ENCODE results near the gene RPL7L1. TPM values are rescaled to one million over a fixed set of nuclear protein-coding genes. Genes with fewer than 3 reads are reported as not detected.

RPL7L1 gene
- total and polyA plus RNA-seq, 2 of the 13 experiments (the other 11 are each of a cell fraction or from before 2014, with no cell fraction given) = 51.6 to 179 TPM

- TF ChIP-seq ZNF124 (CRISPR knock-in tag; IDR thresholded peaks at IDR 0.05) (0 out of 2 replicates have a peak, but pooled peaks have one; percentile 92), TMF1 (CRISPR knock-in tag; IDR thresholded peaks at IDR 0.05; ENCODE audit: low read depth) (no peak), JARID2 (CRISPR knock-in tag; IDR thresholded peaks at IDR 0.05; ENCODE audit: insufficient replicate concordance) (no peak), ZNF282 (IDR thresholded peaks at IDR 0.05; ENCODE audit: partially characterized antibody) (peak; percentile 76), ATF7-NPFF (CRISPR knock-in tag; IDR thresholded peaks at IDR 0.05; ENCODE audit: low read depth) (no peak; the same call in 1 of the 2 replicates), ZNF644 (CRISPR knock-in tag; IDR thresholded peaks at IDR 0.05; ENCODE audit: low read depth) (peak; percentile 93), GATA4 (IDR thresholded peaks at IDR 0.05; ENCODE audit: borderline replicate concordance, low read depth) (no peak), ZNF441 (CRISPR knock-in tag; IDR thresholded peaks at IDR 0.05; ENCODE audit: borderline replicate concordance) (peak; percentile 72; the same call in 1 of the 2 replicates), ZNF891 (CRISPR knock-in tag; IDR thresholded peaks at IDR 0.05) (peak; percentile 82; the same call in 1 of the 2 replicates), HINFP (CRISPR knock-in tag; IDR thresholded peaks at IDR 0.05; ENCODE audit: low read depth) (peak; percentile 85), LCORL (IDR thresholded peaks at IDR 0.05) (no peak), LCORL (CRISPR knock-in tag; IDR thresholded peaks at IDR 0.05) (peak; percentile 98), ZMYM2 (CRISPR knock-in tag; IDR thresholded peaks at IDR 0.05) (0 out of 2 replicates have a peak, but pooled peaks have one; percentile 28), ETS1 (CRISPR knock-in tag; IDR thresholded peaks at IDR 0.05) (no peak), HIVEP1 (CRISPR knock-in tag; IDR thresholded peaks at IDR 0.05) (peak; percentile 49; the same call in 1 of the 2 replicates), NFE2 (CRISPR knock-in tag; IDR thresholded peaks at IDR 0.05) (no peak), ZNF549 (CRISPR knock-in tag; IDR thresholded peaks at IDR 0.05) (no peak), ZNF205 (CRISPR knock-in tag; IDR thresholded peaks at IDR 0.05) (peak; percentile 87; the same call in 1 of the 2 replicates), ATRX (CRISPR knock-in tag; IDR thresholded peaks at IDR 0.05; ENCODE audit: borderline replicate concordance) (no peak)
- TF ChIP-seq, protein P1, sequence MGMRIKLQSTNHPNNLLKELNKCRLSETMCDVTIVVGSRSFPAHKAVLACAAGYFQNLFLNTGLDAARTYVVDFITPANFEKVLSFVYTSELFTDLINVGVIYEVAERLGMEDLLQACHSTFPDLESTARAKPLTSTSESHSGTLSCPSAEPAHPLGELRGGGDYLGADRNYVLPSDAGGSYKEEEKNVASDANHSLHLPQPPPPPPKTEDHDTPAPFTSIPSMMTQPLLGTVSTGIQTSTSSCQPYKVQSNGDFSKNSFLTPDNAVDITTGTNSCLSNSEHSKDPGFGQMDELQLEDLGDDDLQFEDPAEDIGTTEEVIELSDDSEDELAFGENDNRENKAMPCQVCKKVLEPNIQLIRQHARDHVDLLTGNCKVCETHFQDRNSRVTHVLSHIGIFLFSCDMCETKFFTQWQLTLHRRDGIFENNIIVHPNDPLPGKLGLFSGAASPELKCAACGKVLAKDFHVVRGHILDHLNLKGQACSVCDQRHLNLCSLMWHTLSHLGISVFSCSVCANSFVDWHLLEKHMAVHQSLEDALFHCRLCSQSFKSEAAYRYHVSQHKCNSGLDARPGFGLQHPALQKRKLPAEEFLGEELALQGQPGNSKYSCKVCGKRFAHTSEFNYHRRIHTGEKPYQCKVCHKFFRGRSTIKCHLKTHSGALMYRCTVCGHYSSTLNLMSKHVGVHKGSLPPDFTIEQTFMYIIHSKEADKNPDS (CRISPR knock-in tag; IDR thresholded peaks at IDR 0.05) = peak; percentile 96
- TF ChIP-seq, protein P2, sequence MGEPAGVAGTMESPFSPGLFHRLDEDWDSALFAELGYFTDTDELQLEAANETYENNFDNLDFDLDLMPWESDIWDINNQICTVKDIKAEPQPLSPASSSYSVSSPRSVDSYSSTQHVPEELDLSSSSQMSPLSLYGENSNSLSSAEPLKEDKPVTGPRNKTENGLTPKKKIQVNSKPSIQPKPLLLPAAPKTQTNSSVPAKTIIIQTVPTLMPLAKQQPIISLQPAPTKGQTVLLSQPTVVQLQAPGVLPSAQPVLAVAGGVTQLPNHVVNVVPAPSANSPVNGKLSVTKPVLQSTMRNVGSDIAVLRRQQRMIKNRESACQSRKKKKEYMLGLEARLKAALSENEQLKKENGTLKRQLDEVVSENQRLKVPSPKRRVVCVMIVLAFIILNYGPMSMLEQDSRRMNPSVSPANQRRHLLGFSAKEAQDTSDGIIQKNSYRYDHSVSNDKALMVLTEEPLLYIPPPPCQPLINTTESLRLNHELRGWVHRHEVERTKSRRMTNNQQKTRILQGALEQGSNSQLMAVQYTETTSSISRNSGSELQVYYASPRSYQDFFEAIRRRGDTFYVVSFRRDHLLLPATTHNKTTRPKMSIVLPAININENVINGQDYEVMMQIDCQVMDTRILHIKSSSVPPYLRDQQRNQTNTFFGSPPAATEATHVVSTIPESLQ (CRISPR knock-in tag; conservative IDR thresholded peaks at IDR 0.05) = no peak
- TF ChIP-seq, protein P3, sequence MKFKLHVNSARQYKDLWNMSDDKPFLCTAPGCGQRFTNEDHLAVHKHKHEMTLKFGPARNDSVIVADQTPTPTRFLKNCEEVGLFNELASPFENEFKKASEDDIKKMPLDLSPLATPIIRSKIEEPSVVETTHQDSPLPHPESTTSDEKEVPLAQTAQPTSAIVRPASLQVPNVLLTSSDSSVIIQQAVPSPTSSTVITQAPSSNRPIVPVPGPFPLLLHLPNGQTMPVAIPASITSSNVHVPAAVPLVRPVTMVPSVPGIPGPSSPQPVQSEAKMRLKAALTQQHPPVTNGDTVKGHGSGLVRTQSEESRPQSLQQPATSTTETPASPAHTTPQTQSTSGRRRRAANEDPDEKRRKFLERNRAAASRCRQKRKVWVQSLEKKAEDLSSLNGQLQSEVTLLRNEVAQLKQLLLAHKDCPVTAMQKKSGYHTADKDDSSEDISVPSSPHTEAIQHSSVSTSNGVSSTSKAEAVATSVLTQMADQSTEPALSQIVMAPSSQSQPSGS (CRISPR knock-in tag; IDR thresholded peaks at IDR 0.05) = peak; percentile 87; the same call in 1 of the 2 replicates
Observed at GRCh38 chr6:42938987-42939809, 59.8 kb downstream of the RPL7L1 start (continued).
